Upper lobe of right lung (tissue), 1 donor: ENCODE results near the gene MAGI2. TPM values are rescaled to one million over a fixed set of nuclear protein-coding genes. Genes with fewer than 3 reads are reported as not detected.

Source experiments
- ATAC-seq: fragments of 200-7000 bp; cut with Tn5 transposase; one replicate; pipeline ENCODE4 v1.9.1; 2020; ENCODE audit warnings: mild to moderate bottlenecking, moderate library complexity
- DNase-seq: peaks from one replicate; pipeline ENCODE4 v3.0.0-alpha.2; 2020
- H3K27ac ChIP-seq: fragments of 200-600 bp; one replicate; pipeline ENCODE4 v1.8.0; 2022
- H3K27me3 ChIP-seq: fragments of 200-600 bp; one replicate; pipeline ENCODE4 v1.8.0; 2022; ENCODE audit warnings: mild to moderate bottlenecking
- H3K36me3 ChIP-seq: fragments of 200-600 bp; one replicate; pipeline ENCODE4 v1.8.0; 2022
- H3K4me1 ChIP-seq: fragments of 200-600 bp; one replicate; pipeline ENCODE4 v1.8.0; 2022
- H3K4me3 ChIP-seq: fragments of 200-600 bp; one replicate; pipeline ENCODE4 v1.8.0; 2022; ENCODE audit warnings: mild to moderate bottlenecking
- H3K9me3 ChIP-seq: fragments of 200-600 bp; one replicate; pipeline ENCODE4 v1.8.0; 2022
- intact Hi-C: fragments of 100-400 bp; cut with DNase I; formaldehyde crosslinking; loops from one replicate; pipeline ENCODE4 v1.11.0; 2022
- total RNA-seq: library from RNA; stranded (reverse); fragmentation: NEBNext Ultra II Directional; extraction: Animal tissue kit (Norgen Biotek cat#: 25700); gene quantifications from one replicate; pipeline ENCODE4 v1.2.1, GENCODE V29; 2021
- TF ChIP-seq, protein P1 (sequence below): fragments of 200-600 bp; IDR thresholded peaks from one replicate; pipeline ENCODE4 v1.8.0; 2022; ENCODE audit warnings: antibody characterized with exemption
- donor health status: DM: no; HTN: yes; CAD: no; lungs with severe emphysema.

Gene MAGI2
- total RNA-seq, 1 donor from 2014 or later = 12.8 TPM

DNA sequence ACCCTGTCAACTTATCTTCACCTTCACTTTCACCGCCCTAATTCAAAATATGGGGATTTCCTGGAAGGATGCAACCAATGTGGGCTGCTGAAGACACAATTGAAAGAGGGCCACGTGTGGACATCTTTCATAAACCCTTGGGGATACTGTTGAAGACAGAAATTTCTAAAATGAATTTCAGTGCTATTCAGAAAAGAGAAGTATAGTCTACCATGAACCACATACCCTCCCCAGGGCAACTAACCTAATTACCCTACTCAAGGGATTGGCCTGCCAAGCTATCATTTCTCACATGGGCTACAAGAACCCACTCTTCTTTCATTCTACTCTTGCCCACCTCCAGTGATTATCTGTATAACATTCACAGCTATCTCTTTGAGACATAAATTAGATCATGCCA lies 1428.9 kb downstream of the MAGI2 start:
- ATAC-seq (no peak), DNase-seq (no peak)
- no peaks in the 10 kb centered on the region for H3K9me3 ChIP-seq
- TF ChIP-seq, protein P1, sequence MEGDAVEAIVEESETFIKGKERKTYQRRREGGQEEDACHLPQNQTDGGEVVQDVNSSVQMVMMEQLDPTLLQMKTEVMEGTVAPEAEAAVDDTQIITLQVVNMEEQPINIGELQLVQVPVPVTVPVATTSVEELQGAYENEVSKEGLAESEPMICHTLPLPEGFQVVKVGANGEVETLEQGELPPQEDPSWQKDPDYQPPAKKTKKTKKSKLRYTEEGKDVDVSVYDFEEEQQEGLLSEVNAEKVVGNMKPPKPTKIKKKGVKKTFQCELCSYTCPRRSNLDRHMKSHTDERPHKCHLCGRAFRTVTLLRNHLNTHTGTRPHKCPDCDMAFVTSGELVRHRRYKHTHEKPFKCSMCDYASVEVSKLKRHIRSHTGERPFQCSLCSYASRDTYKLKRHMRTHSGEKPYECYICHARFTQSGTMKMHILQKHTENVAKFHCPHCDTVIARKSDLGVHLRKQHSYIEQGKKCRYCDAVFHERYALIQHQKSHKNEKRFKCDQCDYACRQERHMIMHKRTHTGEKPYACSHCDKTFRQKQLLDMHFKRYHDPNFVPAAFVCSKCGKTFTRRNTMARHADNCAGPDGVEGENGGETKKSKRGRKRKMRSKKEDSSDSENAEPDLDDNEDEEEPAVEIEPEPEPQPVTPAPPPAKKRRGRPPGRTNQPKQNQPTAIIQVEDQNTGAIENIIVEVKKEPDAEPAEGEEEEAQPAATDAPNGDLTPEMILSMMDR = no peak
- no peaks in the 10 kb centered on the region for H3K36me3 ChIP-seq
- peaks cover 3% of the 10 kb centered on the region for H3K4me1 ChIP-seq
- no peak overlapping the region for H3K27ac ChIP-seq
- intact Hi-C loops = no loop called here
- no peaks in the 10 kb centered on the region for H3K27me3 ChIP-seq
- H3K4me3 ChIP-seq = no peak overlapping the region

DNA sequence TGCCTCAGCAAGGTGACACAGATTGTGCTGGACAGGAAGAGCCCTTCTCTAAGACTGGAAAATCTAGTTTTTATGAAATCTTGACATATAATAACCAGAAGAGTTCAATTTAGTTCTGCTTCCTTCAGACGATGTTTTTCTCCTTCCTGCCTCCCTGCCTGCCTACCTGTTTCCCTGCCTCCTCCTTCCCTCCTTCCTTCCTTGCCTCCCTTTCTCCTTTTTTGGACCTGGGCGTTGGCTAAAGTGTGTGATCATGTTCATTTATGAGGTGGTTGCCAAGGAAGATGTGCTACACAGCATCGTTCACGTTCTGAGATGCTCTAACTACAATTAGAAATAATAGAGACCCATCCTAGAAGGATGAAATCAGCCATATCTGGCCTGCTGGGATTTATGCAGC lies 1430.3 kb downstream of the MAGI2 start:
- DNase-seq (no peak), ATAC-seq (no peak)
- Histone ChIP-seq H3K27ac (no peak overlapping the region), H3K4me1 (peaks cover 8% of the 10 kb centered on the region), H3K36me3 (no peaks in the 10 kb centered on the region), H3K27me3 (no peaks in the 10 kb centered on the region), H3K4me3 (no peak overlapping the region), H3K9me3 (no peaks in the 10 kb centered on the region)
- TF ChIP-seq, protein P1 = no peak
- intact Hi-C loops = no loop called here

DNA sequence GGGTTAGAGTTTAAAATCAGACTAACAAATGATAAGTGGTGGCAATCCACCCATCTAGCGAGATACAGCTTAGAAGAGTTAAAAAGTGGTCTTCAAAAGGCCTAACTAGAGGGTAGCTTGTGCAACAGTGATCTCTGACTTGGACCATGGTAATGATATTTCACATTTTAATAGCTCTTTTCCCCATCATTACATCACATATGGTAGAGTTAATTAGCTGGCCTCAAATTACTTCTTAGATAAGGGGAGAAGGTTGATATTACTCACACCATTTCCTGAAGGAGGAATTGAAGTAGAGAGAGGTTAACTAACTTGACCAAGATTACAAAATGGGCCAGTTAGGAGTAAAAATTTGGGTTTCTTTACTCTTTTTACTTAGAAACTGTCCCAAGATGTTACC lies 1431.3 kb downstream of the MAGI2 start:
- intact Hi-C loops = no loop called here

DNA sequence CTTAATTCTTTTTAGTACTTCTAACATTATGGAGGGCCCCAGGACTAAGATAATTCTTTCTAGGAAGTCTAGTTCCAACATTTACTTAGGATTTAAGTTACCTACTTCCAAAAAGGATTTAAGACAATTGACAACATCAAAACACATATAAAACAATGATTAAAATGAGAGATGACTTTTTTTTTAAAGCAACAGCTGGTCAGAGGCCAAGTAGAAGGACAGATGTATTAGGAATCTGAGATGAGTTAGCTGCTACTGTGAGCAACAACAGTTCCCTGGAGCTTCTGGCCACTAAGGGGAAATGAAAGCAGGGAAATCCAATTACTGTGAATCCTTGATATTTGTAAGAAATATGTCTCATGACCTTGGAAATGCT lies 1432.6 kb downstream of the MAGI2 start:
- Histone ChIP-seq H3K27ac (no peak overlapping the region), H3K27me3 (no peaks in the 10 kb centered on the region), H3K9me3 (no peaks in the 10 kb centered on the region), H3K36me3 (no peaks in the 10 kb centered on the region), H3K4me1 (peaks cover 13% of the 10 kb centered on the region), H3K4me3 (no peak overlapping the region)
- intact Hi-C loops = no loop called here
- TF ChIP-seq, protein P1 = no peak
- DNase-seq = no peak
- ATAC-seq = no peak

More for the DNA sequence above, 1431.3 kb downstream of the MAGI2 start:
- H3K4me3 ChIP-seq = no peak overlapping the region
- no peak overlapping the region for H3K27ac ChIP-seq
- peaks cover 13% of the 10 kb centered on the region for H3K4me1 ChIP-seq
- H3K36me3 ChIP-seq = no peaks in the 10 kb centered on the region
- H3K27me3 ChIP-seq = no peaks in the 10 kb centered on the region
- TF ChIP-seq, protein P1 = no peak
- DNase-seq (no peak), ATAC-seq (no peak)
- H3K9me3 ChIP-seq = no peaks in the 10 kb centered on the region

DNA sequence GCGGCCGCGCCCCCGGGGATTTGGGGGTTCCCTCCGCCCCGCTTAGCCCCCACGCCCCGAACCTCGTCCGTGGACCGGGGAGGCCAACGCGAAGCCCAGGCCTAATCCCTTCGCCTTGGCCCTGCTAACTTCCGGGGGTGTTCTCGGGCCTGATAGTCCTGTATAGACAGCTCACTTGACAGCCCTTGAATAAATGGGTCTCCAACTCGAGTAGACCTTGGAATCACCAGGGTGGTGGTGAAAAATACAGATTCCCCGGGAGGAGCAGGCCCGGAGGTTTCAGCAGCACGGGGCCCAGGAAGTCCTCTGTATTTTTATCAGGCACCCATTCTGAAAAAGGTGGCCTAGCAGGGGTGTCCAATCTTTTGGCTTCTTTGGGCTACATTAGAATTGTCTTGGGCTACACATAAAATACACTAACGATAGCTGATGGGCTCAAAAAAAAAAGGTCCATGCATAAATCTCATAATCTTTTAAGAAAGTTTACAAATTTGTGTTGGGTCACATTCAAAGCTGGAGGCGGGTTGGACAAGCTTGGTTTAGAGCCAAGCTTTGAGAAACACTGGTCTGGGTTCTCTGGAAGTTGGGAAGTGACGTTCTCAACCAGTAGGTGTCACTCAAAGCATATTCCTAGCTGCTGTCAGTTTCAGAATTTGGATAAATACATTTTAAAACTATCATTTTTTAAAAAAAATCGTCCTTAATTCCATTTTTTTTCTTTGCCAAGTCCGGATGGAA lies 1433.2 kb downstream of the MAGI2 start:
- H3K9me3 ChIP-seq = no peaks in the 10 kb centered on the region
- ATAC-seq (peak; percentile 82), DNase-seq (no peak)
- peak overlapping the region; percentile 53 for H3K4me3 ChIP-seq
- peaks cover 13% of the 10 kb centered on the region for H3K4me1 ChIP-seq
- H3K27ac ChIP-seq = peak overlapping the region; percentile 96
- intact Hi-C loops = no loop called here
- no peaks in the 10 kb centered on the region for H3K27me3 ChIP-seq
- H3K36me3 ChIP-seq = no peaks in the 10 kb centered on the region
- TF ChIP-seq, protein P1 = peak; percentile 77
